SK-N-SH treated with all-trans-retinoic acid at 6 μM for 48 hours (cell line): Measurements from ENCODE around the gene EZR.

Experiments
- ATAC-seq: fragments of 200-7000 bp; cut with Tn5 transposase; 3 replicates; pipeline ENCODE4 v1.9.1; 2020; ENCODE audit warnings: mild to moderate bottlenecking, moderate library complexity
- ARNTL ChIP-seq: fragments of 450-650 bp; formaldehyde crosslinking; IDR thresholded peaks from 2 replicates; pipeline ENCODE4 v1.5.0; 2020; ENCODE audit warnings: low read depth, mild to moderate bottlenecking, moderate library complexity, borderline replicate concordance
- BACH2 ChIP-seq: fragments of 250-450 bp; sonication (Bioruptor Pico); IDR thresholded peaks from 2 replicates; pipeline ENCODE4 v1.9.0; 2021; ENCODE audit warnings: mild to moderate bottlenecking, borderline replicate concordance
- CSRNP3 ChIP-seq: fragments of 250-450 bp; sonication (Bioruptor Pico); IDR thresholded peaks from 2 replicates; pipeline ENCODE4 v1.5.1; 2021; ENCODE audit warnings: mild to moderate bottlenecking, moderate library complexity
- ESRRG ChIP-seq: fragments of 250-450 bp; sonication (Bioruptor Pico); IDR thresholded peaks from 2 replicates; pipeline ENCODE4 v1.6.1; 2021; ENCODE audit warnings: mild to moderate bottlenecking
- GLIS3 ChIP-seq: fragments of 250-450 bp; sonication (Bioruptor Pico); IDR thresholded peaks from 2 replicates; pipeline ENCODE4 v1.5.0; 2020; ENCODE audit warnings: mild to moderate bottlenecking, moderate library complexity
- OSR1 ChIP-seq: fragments of 250-450 bp; sonication (Bioruptor Pico); IDR thresholded peaks from 2 replicates; pipeline ENCODE4 v1.8.0; 2022; ENCODE audit warnings: moderate library complexity, mild to moderate bottlenecking, inconsistent platforms
- PATZ1 ChIP-seq: fragments of 250-450 bp; sonication (Bioruptor Pico); IDR thresholded peaks from 2 replicates; pipeline ENCODE4 v1.8.0; 2020; ENCODE audit warnings: mild to moderate bottlenecking, moderate library complexity, borderline replicate concordance
- PPARA ChIP-seq: fragments of 250-450 bp; sonication (Bioruptor Pico); IDR thresholded peaks from 2 replicates; pipeline ENCODE4 v1.5.0; 2020; ENCODE audit warnings: mild to moderate bottlenecking, borderline replicate concordance
- RARB ChIP-seq: fragments of 250-450 bp; sonication (Bioruptor Pico); IDR thresholded peaks from 2 replicates; pipeline ENCODE4 v1.8.0; 2021; ENCODE audit warnings: mild to moderate bottlenecking, moderate library complexity
- SNAI2 ChIP-seq: fragments of 250-450 bp; sonication (Bioruptor Pico); IDR thresholded peaks from 2 replicates; pipeline ENCODE4 v1.5.0; 2020; ENCODE audit warnings: mild to moderate bottlenecking, moderate library complexity
- TCF4 ChIP-seq: fragments of 250-450 bp; sonication (Bioruptor Pico); IDR thresholded peaks from 2 replicates; pipeline ENCODE4 v1.8.0; 2021; ENCODE audit warnings: mild to moderate bottlenecking, moderate library complexity, borderline replicate concordance
- TSHZ2 ChIP-seq: fragments of 250-450 bp; sonication (Bioruptor Pico); IDR thresholded peaks from 2 replicates; pipeline ENCODE4 v1.5.0; 2020; ENCODE audit warnings: mild to moderate bottlenecking, moderate library complexity
- ZFP3 ChIP-seq: fragments of 250-450 bp; sonication (Bioruptor Pico); IDR thresholded peaks from 2 replicates; pipeline ENCODE4 v1.5.0; 2020; ENCODE audit warnings: mild to moderate bottlenecking, moderate library complexity
- ZFP30 ChIP-seq: fragments of 450-650 bp; formaldehyde crosslinking; IDR thresholded peaks from 2 replicates; pipeline ENCODE4 v1.5.0; 2022; ENCODE audit warnings: mild to moderate bottlenecking, moderate library complexity
- ZNF70 ChIP-seq: fragments of 450-650 bp; formaldehyde crosslinking; IDR thresholded peaks from 2 replicates; pipeline ENCODE4 v1.5.0; 2020; ENCODE audit warnings: mild to moderate bottlenecking, moderate library complexity
- ZNF8 ChIP-seq: fragments of 450-650 bp; formaldehyde crosslinking; IDR thresholded peaks from 2 replicates; pipeline ENCODE4 v1.5.0; 2020; ENCODE audit warnings: mild to moderate bottlenecking, moderate library complexity
- TF ChIP-seq, protein P1 (sequence below): fragments of 250-450 bp; sonication (Bioruptor Pico); IDR thresholded peaks from 2 replicates; pipeline ENCODE4 v1.8.0; 2021; ENCODE audit warnings: low read depth, mild to moderate bottlenecking, moderate library complexity, borderline replicate concordance

EZR gene

GRCh38 chr6:158818581-158819212, 471 bp downstream of the EZR start:
- TF ChIP-seq ZNF8: no peak
- peak; percentile 76 for ATAC-seq

DNA sequence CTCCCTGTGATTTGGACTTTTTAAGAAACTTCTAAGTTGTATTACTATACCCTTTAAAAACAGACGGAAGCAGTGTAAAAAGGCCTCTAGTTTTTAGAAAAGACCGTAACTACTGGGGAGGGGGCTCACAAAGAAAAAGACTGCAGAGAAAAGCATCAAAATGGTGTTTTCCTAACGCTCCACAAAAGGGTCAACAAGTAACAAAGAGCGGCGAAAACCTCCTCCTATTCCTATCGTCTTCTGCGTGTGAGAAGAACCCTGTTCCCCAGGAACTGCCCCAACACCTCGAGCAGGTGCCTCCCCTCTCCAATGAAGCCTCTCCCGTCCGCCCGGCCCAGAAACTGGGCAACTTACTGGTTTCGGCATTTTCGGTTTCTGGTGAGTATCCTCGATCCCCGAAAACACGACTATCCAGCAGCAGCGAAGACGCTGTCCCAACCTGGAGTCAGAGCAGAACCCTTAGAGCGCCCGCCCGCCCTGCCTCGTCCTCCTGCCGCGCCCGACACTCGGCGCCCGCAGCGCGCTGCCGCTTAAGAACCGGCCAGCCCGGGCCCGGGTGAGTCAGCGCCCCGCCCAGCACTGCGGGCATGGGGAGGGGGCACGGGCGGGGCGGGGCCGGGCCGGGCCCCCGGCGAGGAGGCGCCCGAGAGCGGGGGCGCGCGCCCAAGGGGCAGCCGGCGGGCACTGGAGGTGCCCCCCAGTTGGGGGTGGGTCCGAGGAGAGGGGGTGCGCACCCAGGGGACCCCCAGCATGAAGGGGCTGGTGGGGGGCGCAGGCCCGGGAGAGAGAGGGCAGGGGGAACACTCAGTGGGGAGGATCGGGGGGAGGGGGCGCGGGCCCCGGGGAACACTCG, 1.2 kb downstream of the EZR start:
- peak; percentile 85 for ATAC-seq
- TF ChIP-seq, protein P1, sequence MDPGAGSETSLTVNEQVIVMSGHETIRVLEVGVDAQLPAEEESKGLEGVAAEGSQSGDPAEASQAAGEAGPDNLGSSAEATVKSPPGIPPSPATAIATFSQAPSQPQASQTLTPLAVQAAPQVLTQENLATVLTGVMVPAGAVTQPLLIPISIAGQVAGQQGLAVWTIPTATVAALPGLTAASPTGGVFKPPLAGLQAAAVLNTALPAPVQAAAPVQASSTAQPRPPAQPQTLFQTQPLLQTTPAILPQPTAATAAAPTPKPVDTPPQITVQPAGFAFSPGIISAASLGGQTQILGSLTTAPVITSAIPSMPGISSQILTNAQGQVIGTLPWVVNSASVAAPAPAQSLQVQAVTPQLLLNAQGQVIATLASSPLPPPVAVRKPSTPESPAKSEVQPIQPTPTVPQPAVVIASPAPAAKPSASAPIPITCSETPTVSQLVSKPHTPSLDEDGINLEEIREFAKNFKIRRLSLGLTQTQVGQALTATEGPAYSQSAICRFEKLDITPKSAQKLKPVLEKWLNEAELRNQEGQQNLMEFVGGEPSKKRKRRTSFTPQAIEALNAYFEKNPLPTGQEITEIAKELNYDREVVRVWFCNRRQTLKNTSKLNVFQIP: no peak
- no peak for TF ChIP-seq OSR1 (CRISPR knock-in tag)
- TF ChIP-seq ESRRG (CRISPR knock-in tag): no peak
- TF ChIP-seq SNAI2 (CRISPR knock-in tag): no peak
- TF ChIP-seq ZNF8: no peak
- TF ChIP-seq BACH2 (CRISPR knock-in tag): no peak
- TF ChIP-seq PATZ1 (CRISPR knock-in tag): no peak
- TF ChIP-seq TSHZ2 (CRISPR knock-in tag): no peak
- TF ChIP-seq ZFP30: no peak
- no peak for TF ChIP-seq CSRNP3 (CRISPR knock-in tag)
- no peak for TF ChIP-seq PPARA (CRISPR knock-in tag)
- no peak for TF ChIP-seq GLIS3
- no peak for TF ChIP-seq RARB (CRISPR knock-in tag)
- TF ChIP-seq ZNF70 (CRISPR knock-in tag): no peak
- no peak for TF ChIP-seq ZFP3 (CRISPR knock-in tag)
- TF ChIP-seq TCF4 (CRISPR knock-in tag): no peak

GRCh38 chr6:158816803-158817727, 2.1 kb downstream of the EZR start:
- no peak for TF ChIP-seq ZNF8
- TF ChIP-seq PPARA (CRISPR knock-in tag): no peak
- TF ChIP-seq OSR1 (CRISPR knock-in tag): no peak
- TF ChIP-seq SNAI2 (CRISPR knock-in tag): no peak
- no peak for TF ChIP-seq ARNTL
- no peak for TF ChIP-seq TSHZ2 (CRISPR knock-in tag)
- ATAC-seq: peak; percentile 26
